Peyer's patch (tissue), 4 donors: Measurements from ENCODE around the gene CSGALNACT2. TPM values are rescaled to one million over a fixed set of nuclear protein-coding genes. Genes with fewer than 3 reads are reported as not detected.
"Not testable (repeated sequence)": the region's sequence is repeated elsewhere in the genome, so short reads cannot be mapped to it uniquely, and the experiment has no call there.

Experiments
- DNase-seq, 3 donors: peaks; one replicate each; pipeline ENCODE4 v3.0.0-alpha.2; 2017 to 2019
- H3K27ac ChIP-seq, 4 donors: fragments of 200-600 bp; sonication (generic); one replicate each; pipeline ENCODE4 v1.5.1; 2016 to 2019
- H3K27me3 ChIP-seq, 2 donors: fragments of 200-600 bp; sonication (generic); one replicate each; pipeline ENCODE4 v1.5.1; 2019
- H3K36me3 ChIP-seq, 3 donors: fragments of 200-600 bp; sonication (generic); one replicate each; pipeline ENCODE4 v1.5.1; 2016 to 2019
- H3K4me1 ChIP-seq, 4 donors: fragments of 200-600 bp; sonication (generic); one replicate each; pipeline ENCODE4 v1.5.1; 2016 to 2019
- H3K4me3 ChIP-seq, 4 donors: fragments of 200-600 bp; sonication (generic); 1 replicate in 3 of 4; 2 replicates in 1 of 4; pipeline ENCODE4 v1.5.1; 2016 to 2019; ENCODE audit warnings: mild to moderate bottlenecking in 1 of 4
- H3K9me3 ChIP-seq, 4 donors: fragments of 200-600 bp; sonication (generic); one replicate each; pipeline ENCODE4 v1.5.1; 2016 to 2019; ENCODE audit warnings: mild to moderate bottlenecking in 1 of 4
- CTCF ChIP-seq, 6 experiments: fragments of 450-650 bp in 4 of 6; fragments of 200-600 bp in 2 of 6; sonication (generic) in 1 of 6; IDR thresholded peaks; one replicate each; pipeline ENCODE4 v1.5.1; 2017 to 2019; ENCODE audit warnings: antibody characterized with exemption in 6 of 6, mild to moderate bottlenecking in 3 of 6, moderate library complexity in 1 of 6
- POLR2A ChIP-seq, 2 donors: fragments of 450-650 bp; IDR thresholded peaks; one replicate each; pipeline ENCODE4 v1.5.1; 2017; ENCODE audit warnings: antibody characterized with exemption in 2 of 2, mild to moderate bottlenecking in 2 of 2, moderate library complexity in 2 of 2
- total RNA-seq, 4 donors: library from RNA; depleted of rRNA; stranded (reverse); fragments of >200 nt; gene quantifications; one replicate each; pipeline ENCODE4 v1.1.0, GENCODE V29; 2016

Gene CSGALNACT2
- total RNA-seq, 4 donors from 2014 or later, result 5.8 to 24.8 (median 7.9) TPM

- no peaks in the 10 kb centered on the region for H3K4me1 ChIP-seq
- TF ChIP-seq POLR2A (IDR thresholded peaks at IDR 0.05) (no peak), CTCF (IDR thresholded peaks at IDR 0.05) (no peak)
- no peak for DNase-seq
Observed at GRCh38 chr10:43093423-43094076, 44.7 kb upstream of the CSGALNACT2 start.

GRCh38 chr10:43094085-43094484 is 44.2 kb upstream of the CSGALNACT2 start:
- no peak overlapping the region for H3K4me3 ChIP-seq
- no peaks in the 10 kb centered on the region for H3K36me3 ChIP-seq
- TF ChIP-seq POLR2A (IDR thresholded peaks at IDR 0.05) (no peak), CTCF (IDR thresholded peaks at IDR 0.05) (no peak)
- no peak for DNase-seq
- no peak overlapping the region for H3K27ac ChIP-seq
- H3K4me1 ChIP-seq, result no peaks in the 10 kb centered on the region
- no peaks in the 10 kb centered on the region for H3K9me3 ChIP-seq
- H3K27me3 ChIP-seq, result no peaks in the 10 kb centered on the region

More at GRCh38 chr10:43093423-43094076, 44.7 kb upstream of the CSGALNACT2 start:
- Histone ChIP-seq H3K9me3 (no peaks in the 10 kb centered on the region), H3K27me3 (no peaks in the 10 kb centered on the region), H3K27ac (no peak overlapping the region), H3K36me3 (no peaks in the 10 kb centered on the region), H3K4me3 (no peak overlapping the region)

GRCh38 chr10:43099339-43099738 is 38.9 kb upstream of the CSGALNACT2 start:
- not testable (repeated sequence) for H3K9me3 ChIP-seq, H3K4me3 ChIP-seq, H3K4me1 ChIP-seq, H3K27me3 ChIP-seq, DNase-seq, H3K27ac ChIP-seq, H3K36me3 ChIP-seq

GRCh38 chr10:43099928-43100327 is 38.3 kb upstream of the CSGALNACT2 start:
- TF ChIP-seq POLR2A (IDR thresholded peaks at IDR 0.05), result no peak
- Histone ChIP-seq H3K4me1 (peaks cover 0 to 5% (median 0%) of the 10 kb centered on the region in 4 donors), H3K27me3 (no peaks in the 10 kb centered on the region), H3K4me3 (no peak overlapping the region), H3K9me3 (no peaks in the 10 kb centered on the region), H3K27ac (no peak overlapping the region), H3K36me3 (no peaks in the 10 kb centered on the region)
- no peak for DNase-seq

GRCh38 chr10:43100366-43100765 is 37.9 kb upstream of the CSGALNACT2 start:
- Histone ChIP-seq H3K4me1 (peaks cover 0 to 10% (median 0%) of the 10 kb centered on the region in 4 donors), H3K9me3 (no peaks in the 10 kb centered on the region), H3K27me3 (no peaks in the 10 kb centered on the region), H3K36me3 (no peaks in the 10 kb centered on the region), H3K4me3 (no peak overlapping the region), H3K27ac (no peak overlapping the region)
- TF ChIP-seq CTCF (IDR thresholded peaks at IDR 0.05), result no peak
- no peak for TF ChIP-seq POLR2A (IDR thresholded peaks at IDR 0.05)
- no peak for DNase-seq

GRCh38 chr10:43102063-43102828 is 36.0 kb upstream of the CSGALNACT2 start:
- Histone ChIP-seq H3K4me1 (peaks cover 0 to 14% (median 3%) of the 10 kb centered on the region in 4 donors), H3K27ac (no peak overlapping the region), H3K9me3 (no peaks in the 10 kb centered on the region), H3K36me3 (no peaks in the 10 kb centered on the region), H3K27me3 (no peaks in the 10 kb centered on the region), H3K4me3 (no peak overlapping the region)
- no peak for DNase-seq
- TF ChIP-seq CTCF (IDR thresholded peaks at IDR 0.05) (no peak), POLR2A (IDR thresholded peaks at IDR 0.05) (no peak)
